Kidney epithelial cell (primary cell): Measurements from ENCODE around the gene EDNRA. TPM values are rescaled to one million over a fixed set of nuclear protein-coding genes. Genes with fewer than 3 reads are reported as not detected.

Experiments
- DNase-seq: peaks from one replicate; pipeline ENCODE4 v3.0.0-alpha.2; 2010; ENCODE audit warnings: low read depth
- H3K27me3 ChIP-seq: 2 replicates; pipeline ENCODE4 v1.6.0; 2011; ENCODE audit warnings: low read length; ENCODE audit not compliant: control insufficient read depth, insufficient read depth
- H3K36me3 ChIP-seq: 2 replicates; pipeline ENCODE4 v1.5.1; 2011; ENCODE audit warnings: low read length; ENCODE audit not compliant: control insufficient read depth, insufficient read depth
- H3K4me3 ChIP-seq: 2 replicates; pipeline ENCODE4 v1.5.1; 2011; ENCODE audit warnings: low read depth, mild to moderate bottlenecking, control low read depth, low read length
- CTCF ChIP-seq: IDR thresholded peaks from 2 replicates; pipeline ENCODE4 v1.5.1; 2011; ENCODE audit warnings: mild to moderate bottlenecking, moderate library complexity, low read length, control low read depth, inconsistent platforms; ENCODE audit not compliant: insufficient read depth, poor library complexity, severe bottlenecking
- total RNA-seq: library from RNA; depleted of rRNA; stranded (reverse); fragments of >200 nt; gene quantifications from 2 replicates; pipeline ENCODE4 v1.2.3, GENCODE V29; 2015

The EDNRA gene
- total RNA-seq, 1 donor from 2014 or later, result 11.7 TPM

DNA sequence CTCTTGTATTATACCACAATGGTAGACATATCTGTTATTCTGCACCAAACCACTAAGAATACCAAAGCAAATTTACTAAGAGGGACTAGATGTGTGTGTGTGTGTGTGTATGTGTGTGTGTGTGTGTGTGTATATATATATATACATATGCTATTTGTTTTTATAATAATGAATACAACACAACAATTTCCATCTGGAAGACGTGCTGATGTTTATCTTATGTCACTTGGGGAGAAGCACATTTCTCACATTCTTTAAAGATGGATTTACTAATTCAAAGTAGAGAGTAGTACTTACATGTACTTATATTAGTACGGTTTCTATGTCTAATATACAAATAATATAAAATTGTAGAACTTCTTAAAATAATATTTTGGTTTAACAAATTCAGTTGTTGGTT lies 52.0 kb downstream of the EDNRA start:
- Histone ChIP-seq H3K36me3 (no peaks in the 10 kb centered on the region), H3K4me3 (no peak overlapping the region), H3K27me3 (no peaks in the 10 kb centered on the region)
- no peak for TF ChIP-seq CTCF
- no peak for DNase-seq

DNA sequence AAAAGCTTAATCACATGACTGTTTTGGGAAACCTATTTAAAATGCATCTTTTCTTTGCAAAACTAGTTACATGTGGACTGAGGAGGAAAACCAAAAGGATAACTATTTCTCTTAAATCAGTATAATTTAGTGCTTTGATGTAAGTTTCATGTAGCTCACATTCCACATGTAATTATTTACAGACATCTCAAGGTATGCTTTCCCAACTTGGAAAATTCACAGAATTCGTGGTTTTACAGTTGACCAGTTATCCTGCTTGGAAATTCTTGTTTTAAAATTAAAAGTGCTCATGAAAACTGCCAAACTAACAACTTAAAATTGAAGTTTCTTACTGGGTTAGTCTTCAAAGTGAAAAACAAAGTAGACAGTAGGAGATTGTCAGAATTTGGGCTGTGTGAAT lies 52.4 kb downstream of the EDNRA start:
- no peaks in the 10 kb centered on the region for H3K27me3 ChIP-seq
- no peak overlapping the region for H3K4me3 ChIP-seq
- TF ChIP-seq CTCF, result no peak
- DNase-seq, result no peak
- no peaks in the 10 kb centered on the region for H3K36me3 ChIP-seq

DNA sequence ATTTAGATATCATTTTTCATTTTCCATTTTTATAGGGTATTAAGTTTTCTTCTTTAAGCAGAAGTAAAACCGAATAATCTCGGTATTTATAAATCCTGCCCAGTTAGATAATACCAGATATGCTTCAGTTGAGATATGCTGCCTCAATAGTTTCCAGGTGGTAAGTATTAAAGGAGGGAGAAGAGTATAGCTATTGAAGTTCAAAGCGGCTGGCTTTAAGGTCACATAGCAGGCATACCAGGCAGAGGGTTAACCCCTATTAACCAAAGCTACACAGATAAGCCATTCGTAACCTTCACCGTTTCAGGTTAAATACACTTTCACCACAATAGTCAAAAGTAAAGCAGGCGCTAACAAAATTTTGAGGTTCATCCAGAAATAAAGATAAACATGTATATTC lies 54.2 kb downstream of the EDNRA start:
- no peak for TF ChIP-seq CTCF
- DNase-seq, result no peak
- no peaks in the 10 kb centered on the region for H3K36me3 ChIP-seq
- no peaks in the 10 kb centered on the region for H3K27me3 ChIP-seq
- no peak overlapping the region for H3K4me3 ChIP-seq

GRCh38 chr4:147538711-147539110 lies 57.8 kb downstream of the EDNRA start:
- Histone ChIP-seq H3K27me3 (no peaks in the 10 kb centered on the region), H3K36me3 (no peaks in the 10 kb centered on the region), H3K4me3 (no peak overlapping the region)
- no peak for TF ChIP-seq CTCF
- DNase-seq, result no peak

DNA sequence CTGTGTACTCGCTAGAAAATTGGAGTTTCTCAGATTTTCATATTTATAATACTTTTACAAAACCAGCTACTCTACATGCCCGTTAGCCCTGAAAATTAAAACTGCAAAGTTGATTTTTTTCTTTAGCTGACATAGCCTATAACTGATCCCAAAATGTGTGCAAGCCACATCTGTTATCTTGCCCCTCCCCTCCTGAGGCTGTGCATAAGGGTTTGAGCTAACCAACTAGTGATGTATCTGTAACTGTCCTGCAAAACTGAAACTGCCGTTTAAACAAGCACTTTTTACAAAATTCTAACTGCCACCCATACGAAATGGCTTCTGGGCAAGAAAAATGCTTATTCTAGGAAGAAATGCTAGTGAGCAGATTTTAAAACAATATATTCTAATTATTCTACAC lies 59.1 kb downstream of the EDNRA start:
- Histone ChIP-seq H3K36me3 (no peaks in the 10 kb centered on the region), H3K4me3 (no peak overlapping the region), H3K27me3 (no peaks in the 10 kb centered on the region)
- TF ChIP-seq CTCF, result no peak
- DNase-seq, result no peak

- Histone ChIP-seq H3K4me3 (no peak overlapping the region), H3K36me3 (no peaks in the 10 kb centered on the region), H3K27me3 (no peaks in the 10 kb centered on the region)
- DNase-seq, result no peak
- no peak for TF ChIP-seq CTCF
These were observed 61.5 kb downstream of the EDNRA start for GRCh38 chr4:147542229-147542990.
